Aorta (tissue), 5 donors: ENCODE data around the gene TESPA1. TPM values are rescaled to one million over a fixed set of nuclear protein-coding genes. Genes with fewer than 3 reads are reported as not detected.

Experiments
- ATAC-seq: fragments of 200-7000 bp; cut with Tn5 transposase; one replicate; pipeline ENCODE4 v1.9.1; 2022; ENCODE audit warnings: moderate library complexity; ENCODE audit not compliant: low FRiP score
- DNase-seq, 2 donors: peaks; one replicate each; pipeline ENCODE4 v3.0.0-alpha.2; 2020
- H3K27ac ChIP-seq, 2 donors: one replicate each; pipeline ENCODE4 v1.5.1; 2013; ENCODE audit warnings: low read length in 2 of 2, mild to moderate bottlenecking in 2 of 2, moderate library complexity in 2 of 2, control low read depth in 1 of 2, inconsistent platforms in 1 of 2, low read depth in 1 of 2
- H3K27me3 ChIP-seq, 2 donors: one replicate each; pipeline ENCODE4 v1.6.1; 2013; ENCODE audit warnings: control low read depth in 1 of 2, low read length in 1 of 2, mild to moderate bottlenecking in 1 of 2, moderate library complexity in 1 of 2; ENCODE audit not compliant: insufficient read depth in 2 of 2, control insufficient read depth in 1 of 2
- H3K36me3 ChIP-seq, 2 donors: one replicate each; pipeline ENCODE4 v1.6.1; 2013; ENCODE audit warnings: control low read depth in 1 of 2, low read length in 1 of 2, mild to moderate bottlenecking in 1 of 2; ENCODE audit not compliant: insufficient read depth in 2 of 2, control insufficient read depth in 1 of 2
- H3K4me1 ChIP-seq, 2 donors: one replicate each; pipeline ENCODE4 v1.6.1; 2013; ENCODE audit warnings: low read length in 2 of 2, control low read depth in 1 of 2, mild to moderate bottlenecking in 1 of 2, moderate library complexity in 1 of 2; ENCODE audit not compliant: insufficient read depth in 2 of 2, control insufficient read depth in 1 of 2
- H3K4me3 ChIP-seq, 2 donors: one replicate each; pipeline ENCODE4 v1.5.1; 2013; ENCODE audit warnings: low read length in 2 of 2, control low read depth in 1 of 2, mild to moderate bottlenecking in 1 of 2
- H3K9me3 ChIP-seq: one replicate; pipeline ENCODE4 v1.6.1; 2013; ENCODE audit warnings: mild to moderate bottlenecking, low read length; ENCODE audit not compliant: control insufficient read depth
- WGBS, 2 donors: extraction: QIAGEN DNeasy Blood & Tissue Kit; methylation state at CpG; one replicate each; pipeline ENCODE4 v1.1.7; 2013; 5-methylcytosine and 5-hydroxymethylcytosine counted together
- intact Hi-C, 2 donors: fragments of 100-400 bp; cut with DNase I; formaldehyde crosslinking; loops; one replicate each; pipeline versions ENCODE4 v1.14.2 to v1.15.0; 2022
- polyA plus RNA-seq, 2 donors: library from polyadenylated mRNA; stranded (reverse); fragments of 200-250 nt; gene quantifications; one replicate each; pipeline ENCODE4 v1.2.3, GENCODE V29; 2013
- total RNA-seq, 2 donors: library from RNA; stranded (reverse); fragmentation: NEBNext Ultra II Directional; extraction: Animal tissue kit (Norgen Biotek cat#: 25700); gene quantifications; one replicate each; pipeline ENCODE4 v1.2.1, GENCODE V29; 2021
- donor health status: healthy with polysubstance abuse.
- donor health status: Bipolar disorder and iron deficiency.
- donor health status: DM: no; HTN: no; CAD: no.
- donor health status: DM: no; HTN: no; CAD: no.
- donor health status: DM: yes; HTN: yes; CAD: no.

TESPA1 gene
- total and polyA plus RNA-seq, 4 donors = 0.26 to 2.1 (median 1.0) TPM

GRCh38 chr12:54975272-54975671, 9.3 kb downstream of the TESPA1 start:
- no peak for DNase-seq
- Histone ChIP-seq H3K9me3 (no peaks in the 10 kb centered on the region), H3K36me3 (no peaks in the 10 kb centered on the region), H3K27ac (no peak overlapping the region), H3K4me3 (no peak overlapping the region), H3K4me1 (no peaks in the 10 kb centered on the region), H3K27me3 (no peaks in the 10 kb centered on the region)
- intact Hi-C loops = no loop called here
- no peak for ATAC-seq
- 77 to 85% methylated on average over 2 of the region's 2 CpGs for WGBS, 2 donors

- Histone ChIP-seq H3K4me1 (no peaks in the 10 kb centered on the region), H3K4me3 (no peak overlapping the region), H3K36me3 (no peaks in the 10 kb centered on the region), H3K27me3 (no peaks in the 10 kb centered on the region), H3K9me3 (no peaks in the 10 kb centered on the region), H3K27ac (no peak overlapping the region)
- ATAC-seq (no peak), DNase-seq (no peak)
- WGBS, 2 donors = 85 to 88% methylated on average over 12 of the region's 12 CpGs
- intact Hi-C loops = no loop called here
Measured at GRCh38 chr12:54974279-54974678, 10.3 kb downstream of the TESPA1 start.

GRCh38 chr12:54973556-54973955, 11.0 kb downstream of the TESPA1 start:
- Histone ChIP-seq H3K4me3 (no peak overlapping the region), H3K9me3 (no peaks in the 10 kb centered on the region), H3K36me3 (no peaks in the 10 kb centered on the region), H3K27me3 (no peaks in the 10 kb centered on the region), H3K4me1 (no peaks in the 10 kb centered on the region), H3K27ac (no peak overlapping the region)
- intact Hi-C loops = no loop called here
- WGBS, 2 donors = 55 to 63% methylated on average over 3 of the region's 3 CpGs
- ATAC-seq (no peak), DNase-seq (no peak)

- ATAC-seq (no peak), DNase-seq (no peak)
- no peaks in the 10 kb centered on the region for H3K36me3 ChIP-seq
- intact Hi-C loops = no loop called here
- no peaks in the 10 kb centered on the region for H3K4me1 ChIP-seq
- H3K4me3 ChIP-seq = no peak overlapping the region
- no peak overlapping the region for H3K27ac ChIP-seq
- WGBS, 2 donors = 73 to 74% methylated on average over 3 of the region's 3 CpGs
- H3K27me3 ChIP-seq = no peaks in the 10 kb centered on the region
- no peaks in the 10 kb centered on the region for H3K9me3 ChIP-seq
Measured at GRCh38 chr12:54970741-54971140, 13.8 kb downstream of the TESPA1 start.

- no peak for DNase-seq
- WGBS, 2 donors = 75 to 78% methylated on average over 4 of the region's 4 CpGs
- intact Hi-C loops = no loop called here
- no peak for ATAC-seq
- Histone ChIP-seq H3K36me3 (no peaks in the 10 kb centered on the region), H3K27me3 (no peaks in the 10 kb centered on the region), H3K27ac (no peak overlapping the region), H3K4me1 (no peaks in the 10 kb centered on the region), H3K4me3 (no peak overlapping the region), H3K9me3 (no peaks in the 10 kb centered on the region)
Measured at GRCh38 chr12:54968181-54968730, 16.3 kb downstream of the TESPA1 start.

GRCh38 chr12:54967461-54967860, 17.1 kb downstream of the TESPA1 start:
- Histone ChIP-seq H3K27me3 (no peaks in the 10 kb centered on the region), H3K36me3 (no peaks in the 10 kb centered on the region), H3K4me3 (no peak overlapping the region), H3K9me3 (no peaks in the 10 kb centered on the region), H3K4me1 (no peaks in the 10 kb centered on the region), H3K27ac (no peak overlapping the region)
- no peak for DNase-seq
- WGBS, 2 donors = 28 to 33% methylated on average over 2 of the region's 2 CpGs
- no peak for ATAC-seq
- intact Hi-C loops = no loop called here

- DNase-seq (no peak), ATAC-seq (no peak)
- 83 to 88% methylated on average over 4 of the region's 4 CpGs for WGBS, 2 donors
- no peaks in the 10 kb centered on the region for H3K9me3 ChIP-seq
- H3K27ac ChIP-seq = no peak overlapping the region
- intact Hi-C loops = no loop called here
- H3K36me3 ChIP-seq = no peaks in the 10 kb centered on the region
- no peaks in the 10 kb centered on the region for H3K27me3 ChIP-seq
- no peak overlapping the region for H3K4me3 ChIP-seq
- H3K4me1 ChIP-seq = no peaks in the 10 kb centered on the region
Measured at GRCh38 chr12:54961190-54961589, 23.4 kb downstream of the TESPA1 start.

GRCh38 chr12:54959291-54960018, 25.1 kb downstream of the TESPA1 start:
- no peak overlapping the region for H3K27ac ChIP-seq
- H3K27me3 ChIP-seq = no peaks in the 10 kb centered on the region
- H3K4me3 ChIP-seq = no peak overlapping the region
- WGBS, 2 donors = 48 to 51% methylated on average over 10 of the region's 10 CpGs
- ATAC-seq (no peak), DNase-seq (no peak)
- no peaks in the 10 kb centered on the region for H3K36me3 ChIP-seq
- no peaks in the 10 kb centered on the region for H3K9me3 ChIP-seq
- H3K4me1 ChIP-seq = no peaks in the 10 kb centered on the region
- intact Hi-C loops = loop anchor here (5.0 kb wide), 3 partner anchors 207 to 257 kb away; no protein-coding TSS in a partner anchor

GRCh38 chr12:54958048-54958658, 26.4 kb downstream of the TESPA1 start:
- no peaks in the 10 kb centered on the region for H3K27me3 ChIP-seq
- intact Hi-C loops = loop anchor here (5.0 kb wide), 3 partner anchors 206 to 256 kb away; no protein-coding TSS in a partner anchor
- DNase-seq (no peak), ATAC-seq (no peak)
- H3K4me3 ChIP-seq = no peak overlapping the region
- H3K36me3 ChIP-seq = no peaks in the 10 kb centered on the region
- no peaks in the 10 kb centered on the region for H3K9me3 ChIP-seq
- no peak overlapping the region for H3K27ac ChIP-seq
- 95 to 97% methylated on average over 3 of the region's 3 CpGs for WGBS, 2 donors
- no peaks in the 10 kb centered on the region for H3K4me1 ChIP-seq
